ENCODE results near the gene FAM81A. TPM values are rescaled to one million over a fixed set of nuclear protein-coding genes. Genes with fewer than 3 reads are reported as not detected.
"Not testable (repeated sequence)": the region's sequence is repeated elsewhere in the genome, so short reads cannot be mapped to it uniquely, and the experiment has no call there.

The FAM81A gene
- total RNA-seq, 1 donor from 2014 or later, result 7.3 TPM

GRCh38 chr15:59485036-59485435, 47.0 kb downstream of the FAM81A start:
- DNase-seq (ENCODE audit: low spot score), result no peak

- DNase-seq (ENCODE audit: low spot score), result not testable (repeated sequence)
Measured at GRCh38 chr15:59489485-59489884, 51.5 kb downstream of the FAM81A start.

GRCh38 chr15:59491062-59491461, 53.1 kb downstream of the FAM81A start:
- DNase-seq (ENCODE audit: low spot score), result no peak

DNA sequence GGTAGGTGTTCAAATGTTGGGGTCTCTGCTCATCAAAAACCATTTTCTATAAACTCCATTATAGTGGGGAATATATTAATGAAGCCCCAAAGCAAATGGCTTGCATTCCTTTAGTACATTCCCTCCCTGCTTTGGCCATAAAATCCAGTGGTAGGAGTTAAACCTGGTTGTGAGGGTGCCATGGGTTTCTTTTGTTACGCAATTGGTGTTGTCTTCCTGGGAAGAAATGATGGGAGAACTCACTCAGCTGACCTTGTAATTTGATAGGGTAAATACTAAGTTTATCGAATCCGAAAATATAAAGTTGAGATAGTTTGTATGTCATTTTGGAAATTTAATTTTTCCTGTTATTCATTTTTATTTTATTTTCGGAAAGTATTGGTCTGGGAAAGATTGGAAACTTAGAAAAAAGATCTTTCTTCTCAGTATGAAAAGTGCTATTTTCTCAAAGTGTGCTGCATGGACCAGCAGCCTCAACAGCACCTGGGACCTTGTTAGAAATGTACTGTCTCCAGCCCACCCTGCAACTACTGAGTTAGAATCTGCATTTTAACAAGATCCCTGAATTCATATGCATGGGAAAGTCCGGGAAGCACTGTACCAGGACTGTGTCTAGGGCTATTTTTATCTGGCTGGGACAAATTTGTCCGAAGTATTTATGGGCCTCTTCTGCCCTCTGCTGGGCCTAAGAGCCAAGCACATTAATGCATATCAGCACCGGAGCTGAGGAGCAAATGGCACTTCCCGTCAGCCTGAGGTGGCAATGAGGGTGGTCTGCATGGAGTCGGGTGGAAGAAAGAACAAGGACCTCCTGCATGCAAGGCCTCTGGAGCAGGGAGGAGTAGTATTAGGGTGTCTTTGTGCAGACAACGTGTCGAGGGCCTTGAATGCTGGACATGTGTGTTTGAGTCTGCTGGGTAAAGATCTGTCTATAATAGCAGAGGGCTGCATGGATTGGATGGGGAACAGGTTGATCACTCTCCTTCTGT, 54.7 kb downstream of the FAM81A start:
- DNase-seq (ENCODE audit: low spot score), result peak; percentile 57

GRCh38 chr15:59501597-59501996, 63.6 kb downstream of the FAM81A start:
- DNase-seq (ENCODE audit: low spot score), result no peak

DNA sequence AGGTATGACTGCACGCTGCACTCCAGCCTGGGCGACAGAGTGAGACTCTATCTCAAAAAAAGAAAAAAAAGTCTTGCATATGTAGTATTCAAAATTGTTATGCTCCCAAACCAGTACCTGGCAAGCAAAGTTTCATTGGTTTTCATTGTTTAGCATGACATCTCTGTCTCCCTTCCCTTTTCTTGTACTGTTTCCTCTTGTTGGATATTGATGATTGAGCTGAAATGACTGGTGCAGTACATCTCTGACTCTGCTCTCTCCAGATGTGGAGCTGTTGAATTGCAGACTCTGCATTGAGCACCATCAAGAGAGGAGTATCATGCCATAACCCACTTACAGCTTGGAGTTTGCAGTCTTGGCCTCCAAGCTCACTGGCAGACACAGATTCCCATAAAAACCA, 77.2 kb downstream of the FAM81A start:
- no peak for DNase-seq (ENCODE audit: low spot score)

- DNase-seq (ENCODE audit: low spot score), result no peak
Measured at GRCh38 chr15:59516655-59517461, 78.9 kb downstream of the FAM81A start.

DNA sequence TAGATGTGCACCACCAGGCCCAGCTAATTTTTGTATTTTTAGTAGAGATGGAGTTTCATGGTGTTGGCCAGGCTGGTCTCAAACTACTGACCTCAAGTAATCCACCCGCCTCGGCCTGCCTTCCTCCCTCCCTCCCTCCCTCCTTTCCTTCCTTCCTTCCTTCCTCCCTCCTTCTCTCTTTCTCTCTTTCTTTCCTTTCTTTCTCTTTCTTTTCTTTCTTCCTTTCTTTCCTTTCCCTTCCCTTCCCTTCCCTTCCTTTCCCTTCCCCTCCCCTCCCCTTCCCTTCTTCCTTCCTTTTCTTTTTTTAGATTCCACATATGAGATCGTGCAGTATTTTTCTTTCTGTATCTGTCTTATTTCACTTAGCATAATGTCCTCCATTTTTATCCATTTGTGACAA, 81.3 kb downstream of the FAM81A start:
- no peak for DNase-seq (ENCODE audit: low spot score)

GRCh38 chr15:59521443-59521842, 83.5 kb downstream of the FAM81A start:
- no peak for DNase-seq (ENCODE audit: low spot score)

DNA sequence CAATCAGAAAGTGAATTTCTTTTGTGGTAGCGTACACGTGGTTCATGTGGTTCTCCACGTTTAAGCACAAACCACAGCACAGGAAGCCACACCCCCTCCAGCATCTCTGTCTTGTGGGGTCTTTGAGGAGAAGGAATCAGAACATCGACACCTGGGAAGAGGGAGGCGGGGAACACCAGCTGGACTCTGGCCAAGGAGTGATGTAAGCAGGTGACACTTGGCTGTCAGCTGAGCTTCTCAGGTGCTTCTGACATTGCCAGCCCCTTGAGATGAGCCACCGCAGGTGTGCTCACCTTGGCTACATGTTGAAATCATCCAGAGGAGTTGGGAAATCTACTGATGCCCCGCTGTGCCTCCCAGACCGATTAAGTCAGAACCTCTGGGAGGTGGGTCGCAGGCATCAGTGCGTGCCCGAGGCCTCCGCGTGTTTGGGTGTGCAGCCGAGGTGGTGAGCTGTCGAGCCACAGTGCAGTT, 85.0 kb downstream of the FAM81A start:
- no peak for DNase-seq (ENCODE audit: low spot score)

- DNase-seq (ENCODE audit: low spot score), result no peak
Measured at GRCh38 chr15:59523702-59524101, 85.7 kb downstream of the FAM81A start.

DNA sequence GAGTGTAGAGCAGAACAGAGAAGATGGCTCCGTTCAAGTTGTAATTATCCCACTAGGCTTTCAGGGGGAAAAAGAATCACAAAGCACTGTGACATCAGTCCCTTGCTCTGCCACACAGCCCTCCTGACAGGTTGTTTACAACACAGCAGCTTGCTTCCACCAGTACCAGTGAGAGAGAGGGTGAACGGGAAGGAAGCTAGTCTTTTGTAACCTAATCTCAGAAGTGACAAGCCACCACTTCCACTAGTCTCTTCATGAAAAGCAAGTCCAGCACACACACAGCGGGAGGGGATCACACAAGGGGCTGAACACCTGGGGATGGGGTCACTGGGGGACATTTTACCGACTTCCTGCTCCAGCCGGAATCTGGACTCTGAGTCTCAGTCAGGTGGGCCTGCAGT, 86.3 kb downstream of the FAM81A start:
- DNase-seq (ENCODE audit: low spot score), result peak; percentile 39

DNA sequence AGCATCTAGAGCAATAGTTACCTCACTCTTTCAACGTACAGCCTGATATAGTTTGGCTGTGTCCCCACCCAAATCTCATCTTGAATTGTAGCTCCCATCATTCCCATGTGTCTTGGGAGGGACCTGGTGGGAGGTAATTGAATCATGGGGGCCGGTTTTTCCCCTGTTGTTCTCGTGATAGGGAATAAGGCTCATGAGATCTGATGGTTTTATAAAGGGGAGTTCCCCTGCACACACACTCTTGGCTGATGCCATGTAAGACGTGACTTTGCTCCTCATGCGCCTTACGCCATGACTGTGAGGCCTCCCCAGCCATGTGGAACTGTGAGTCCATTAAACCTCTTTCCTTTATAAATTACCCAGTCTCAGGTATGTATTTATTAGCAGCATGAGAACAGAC, 88.5 kb downstream of the FAM81A start:
- DNase-seq (ENCODE audit: low spot score), result not testable (repeated sequence)

DNA sequence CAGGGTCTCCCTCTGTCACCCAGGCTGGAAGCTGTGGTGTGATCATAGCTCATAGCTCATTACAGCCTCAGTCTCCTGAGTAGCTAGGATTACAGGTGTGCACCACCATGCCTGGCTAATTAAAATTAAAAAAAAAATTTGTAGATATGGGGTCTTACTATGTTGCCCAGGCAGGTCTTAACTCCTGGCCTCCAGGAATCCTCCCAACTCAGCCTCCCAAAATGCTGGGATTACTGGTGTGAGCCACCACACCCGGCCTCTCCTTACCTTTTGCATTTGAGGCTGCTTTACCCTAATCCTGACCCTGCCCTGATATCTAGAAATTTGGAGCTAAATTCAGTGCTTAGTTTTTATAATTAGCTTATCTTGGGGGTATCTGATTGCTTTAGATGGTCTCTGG, 90.4 kb downstream of the FAM81A start:
- no peak for DNase-seq (ENCODE audit: low spot score)

GRCh38 chr15:59528961-59529402, 91.0 kb downstream of the FAM81A start:
- DNase-seq (ENCODE audit: low spot score), result peak; percentile 88

GRCh38 chr15:59531066-59531675, 93.2 kb downstream of the FAM81A start:
- peak; percentile 45 for DNase-seq (ENCODE audit: low spot score)

GRCh38 chr15:59532770-59533379, 94.9 kb downstream of the FAM81A start:
- DNase-seq (ENCODE audit: low spot score), result no peak

GRCh38 chr15:59536553-59536952, 98.6 kb downstream of the FAM81A start:
- no peak for DNase-seq (ENCODE audit: low spot score)

- DNase-seq (ENCODE audit: low spot score), result no peak
Measured at GRCh38 chr15:59537403-59537802, 99.4 kb downstream of the FAM81A start.

DNA sequence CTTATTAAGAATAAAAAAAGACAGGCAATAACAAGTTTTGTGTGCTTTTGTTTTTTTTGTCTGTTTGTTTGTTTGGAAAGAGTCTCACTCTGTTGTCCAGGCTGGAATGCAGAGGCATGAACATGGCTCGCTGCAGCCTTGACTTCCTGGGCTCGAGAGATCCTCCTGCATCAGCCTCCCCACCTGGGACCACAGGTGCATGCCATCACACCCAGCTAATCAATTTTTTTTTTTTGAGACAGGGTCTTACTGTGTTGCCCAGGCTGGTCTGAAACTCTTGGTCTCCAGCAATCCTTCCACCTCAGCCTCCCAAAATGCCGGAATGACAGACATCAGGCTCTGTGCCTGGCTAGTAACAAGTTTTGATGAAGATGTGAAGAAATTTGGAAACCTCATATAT, 100.5 kb downstream of the FAM81A start:
- no peak for DNase-seq (ENCODE audit: low spot score)

DNA sequence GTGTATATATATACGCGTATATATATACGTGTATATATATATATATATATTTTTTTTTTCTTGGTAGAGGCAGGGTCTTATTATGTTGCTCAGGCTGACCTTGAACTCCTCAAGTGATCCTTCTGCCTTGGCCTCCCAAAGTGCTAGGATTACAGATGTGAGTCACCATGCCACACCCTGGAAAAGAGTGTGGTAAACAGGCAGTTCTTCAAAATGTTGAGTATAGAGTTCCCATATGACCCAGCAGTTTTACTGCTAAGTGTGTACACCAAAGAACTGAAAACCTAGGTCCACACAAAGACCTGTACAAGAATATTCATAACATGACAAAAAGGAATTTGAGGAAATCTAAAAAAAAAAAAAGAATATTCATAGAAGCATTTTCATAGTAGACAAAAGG, 101.8 kb downstream of the FAM81A start:
- no peak for DNase-seq (ENCODE audit: low spot score)

DNA sequence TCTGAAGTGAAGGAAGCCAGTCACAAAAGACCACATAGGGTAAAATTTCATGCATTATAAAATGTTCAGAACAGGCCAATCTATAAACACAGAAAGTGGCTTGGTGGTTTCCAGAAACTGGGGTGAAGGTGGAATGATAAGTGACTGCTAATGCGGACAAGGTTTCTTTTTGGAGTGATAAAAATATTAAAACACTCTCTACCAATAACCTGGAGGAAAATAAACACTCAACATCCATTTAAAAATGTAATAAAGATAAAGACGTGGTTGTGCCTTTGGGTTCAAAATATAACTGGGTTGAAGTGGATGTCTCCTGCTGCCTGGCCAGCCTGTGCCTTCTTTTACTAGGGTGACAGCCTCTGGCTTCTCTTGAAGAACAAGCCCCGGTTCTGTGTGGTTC, 102.7 kb downstream of the FAM81A start:
- no peak for DNase-seq (ENCODE audit: low spot score)
